Measurements from ENCODE around the gene GJC2. TPM values are rescaled to one million over a fixed set of nuclear protein-coding genes. Genes with fewer than 3 reads are reported as not detected.
A peak's percentile ranks its signal among the peaks of the same experiment; 100 is the strongest.

Gene GJC2
- total and polyA plus RNA-seq, 9 donors: 0.94 to 1.6 (median 1.3) TPM

- Histone ChIP-seq H3K27me3 (ENCODE audit: control insufficient read depth, insufficient read depth, low read length) (peaks cover 13% of the 10 kb centered on the region), H3K4me1 (ENCODE audit: control insufficient read depth, insufficient read depth, low read length) (peaks cover 44% of the 10 kb centered on the region), H3K27ac (ENCODE audit: low read length) (peak overlapping the region; percentile 91), H3K36me3 (ENCODE audit: control insufficient read depth, insufficient read depth, low read length) (peaks cover 16% of the 10 kb centered on the region), H3K9me3 (replicated peaks; ENCODE audit: control insufficient read depth, low read depth, low read length) (no peaks in the 10 kb centered on the region), H3K4me3 (ENCODE audit: low read length) (peak overlapping the region; percentile 96)
- no peak for DNase-seq
- WGBS (ENCODE audit: insufficient coverage): 19% methylated on average over 25 of the region's 30 CpGs
Observed at GRCh38 chr1:228139406-228139930, 10.3 kb upstream of the GJC2 start.

GRCh38 chr1:228139931-228140723 is 9.6 kb upstream of the GJC2 start, which contains the start of gene GUK1:
Gene GUK1, plus strand, starts transcription at chr1:228140279. Its CDS starts 24 bp downstream, at chr1:228140303.
- no peaks in the 10 kb centered on the region for H3K9me3 ChIP-seq (replicated peaks; ENCODE audit: control insufficient read depth, low read depth, low read length)
- peak within 1 kb of the TSS; percentile 96 for H3K4me3 ChIP-seq (ENCODE audit: low read length)
- H3K27me3 ChIP-seq (ENCODE audit: control insufficient read depth, insufficient read depth, low read length): peaks cover 6% of the 10 kb centered on the region
- H3K27ac ChIP-seq (ENCODE audit: low read length): peak within 1 kb of the TSS; percentile 94
- peak; percentile 99 for DNase-seq
- WGBS (ENCODE audit: insufficient coverage): under 1% methylated on average over 95 of the region's 95 CpGs
- peaks cover 50% of the 10 kb centered on the region for H3K4me1 ChIP-seq (ENCODE audit: control insufficient read depth, insufficient read depth, low read length)
- H3K36me3 ChIP-seq (ENCODE audit: control insufficient read depth, insufficient read depth, low read length): peaks cover 16% of the 10 kb centered on the region

GRCh38 chr1:228140724-228141225 is 9.0 kb upstream of the GJC2 start:
- Histone ChIP-seq H3K27ac (ENCODE audit: low read length) (peak overlapping the region; percentile 94), H3K4me3 (ENCODE audit: low read length) (peak overlapping the region; percentile 96), H3K27me3 (ENCODE audit: control insufficient read depth, insufficient read depth, low read length) (peaks cover 5% of the 10 kb centered on the region), H3K36me3 (ENCODE audit: control insufficient read depth, insufficient read depth, low read length) (peaks cover 21% of the 10 kb centered on the region), H3K4me1 (ENCODE audit: control insufficient read depth, insufficient read depth, low read length) (peaks cover 50% of the 10 kb centered on the region), H3K9me3 (replicated peaks; ENCODE audit: control insufficient read depth, low read depth, low read length) (no peaks in the 10 kb centered on the region)
- DNase-seq: no peak
- WGBS (ENCODE audit: insufficient coverage): under 1% methylated on average over 20 of the region's 25 CpGs

- no peaks in the 10 kb centered on the region for H3K9me3 ChIP-seq (replicated peaks; ENCODE audit: control insufficient read depth, low read depth, low read length)
Observed at GRCh38 chr1:228141226-228142044, 8.3 kb upstream of the GJC2 start.

GRCh38 chr1:228142155-228142691 is 7.5 kb upstream of the GJC2 start:
- peak; percentile 71 for DNase-seq
- Histone ChIP-seq H3K4me3 (ENCODE audit: low read length) (peak overlapping the region; percentile 96), H3K9me3 (replicated peaks; ENCODE audit: control insufficient read depth, low read depth, low read length) (no peaks in the 10 kb centered on the region), H3K27me3 (ENCODE audit: control insufficient read depth, insufficient read depth, low read length) (peaks cover 2% of the 10 kb centered on the region), H3K36me3 (ENCODE audit: control insufficient read depth, insufficient read depth, low read length) (peaks cover 36% of the 10 kb centered on the region), H3K4me1 (ENCODE audit: control insufficient read depth, insufficient read depth, low read length) (peaks cover 50% of the 10 kb centered on the region), H3K27ac (ENCODE audit: low read length) (peak overlapping the region; percentile 94)
- WGBS (ENCODE audit: insufficient coverage): 87% methylated on average over 10 of the region's 16 CpGs

More at GRCh38 chr1:228141226-228142044, 8.3 kb upstream of the GJC2 start:
- peak overlapping the region; percentile 94 for H3K27ac ChIP-seq (ENCODE audit: low read length)
- 47% methylated on average over 20 of the region's 27 CpGs for WGBS (ENCODE audit: insufficient coverage)
- peaks cover 50% of the 10 kb centered on the region for H3K4me1 ChIP-seq (ENCODE audit: control insufficient read depth, insufficient read depth, low read length)
- peaks cover 28% of the 10 kb centered on the region for H3K36me3 ChIP-seq (ENCODE audit: control insufficient read depth, insufficient read depth, low read length)
- peak; percentile 67 for DNase-seq
- H3K27me3 ChIP-seq (ENCODE audit: control insufficient read depth, insufficient read depth, low read length): peaks cover 2% of the 10 kb centered on the region
- peak overlapping the region; percentile 96 for H3K4me3 ChIP-seq (ENCODE audit: low read length)

GRCh38 chr1:228142701-228143136 is 7.0 kb upstream of the GJC2 start:
- H3K4me3 ChIP-seq (ENCODE audit: low read length): no peak overlapping the region
- WGBS (ENCODE audit: insufficient coverage): 74% methylated on average over 11 of the region's 11 CpGs

GRCh38 chr1:228143480-228144192 is 6.1 kb upstream of the GJC2 start:
- Histone ChIP-seq H3K27ac (ENCODE audit: low read length) (no peak overlapping the region), H3K36me3 (ENCODE audit: control insufficient read depth, insufficient read depth, low read length) (peaks cover 49% of the 10 kb centered on the region), H3K27me3 (ENCODE audit: control insufficient read depth, insufficient read depth, low read length) (no peaks in the 10 kb centered on the region), H3K4me3 (ENCODE audit: low read length) (no peak overlapping the region), H3K9me3 (replicated peaks; ENCODE audit: control insufficient read depth, low read depth, low read length) (no peaks in the 10 kb centered on the region), H3K4me1 (ENCODE audit: control insufficient read depth, insufficient read depth, low read length) (peaks cover 60% of the 10 kb centered on the region)
- 84% methylated on average over 11 of the region's 12 CpGs for WGBS (ENCODE audit: insufficient coverage)
- DNase-seq: peak; percentile 3

More at GRCh38 chr1:228142701-228143136, 7.0 kb upstream of the GJC2 start:
- H3K9me3 ChIP-seq (replicated peaks; ENCODE audit: control insufficient read depth, low read depth, low read length): no peaks in the 10 kb centered on the region
- H3K27ac ChIP-seq (ENCODE audit: low read length): peak overlapping the region; percentile 94
- peaks cover 41% of the 10 kb centered on the region for H3K36me3 ChIP-seq (ENCODE audit: control insufficient read depth, insufficient read depth, low read length)
- peaks cover 51% of the 10 kb centered on the region for H3K4me1 ChIP-seq (ENCODE audit: control insufficient read depth, insufficient read depth, low read length)
- H3K27me3 ChIP-seq (ENCODE audit: control insufficient read depth, insufficient read depth, low read length): peaks cover 2% of the 10 kb centered on the region
- peak; percentile 74 for DNase-seq

GRCh38 chr1:228144193-228144992 is 5.3 kb upstream of the GJC2 start:
- peaks cover 65% of the 10 kb centered on the region for H3K4me1 ChIP-seq (ENCODE audit: control insufficient read depth, insufficient read depth, low read length)

GRCh38 chr1:228144993-228145343 is 4.8 kb upstream of the GJC2 start:
- Histone ChIP-seq H3K27me3 (ENCODE audit: control insufficient read depth, insufficient read depth, low read length) (no peaks in the 10 kb centered on the region), H3K4me1 (ENCODE audit: control insufficient read depth, insufficient read depth, low read length) (peaks cover 68% of the 10 kb centered on the region), H3K27ac (ENCODE audit: low read length) (no peak overlapping the region), H3K9me3 (replicated peaks; ENCODE audit: control insufficient read depth, low read depth, low read length) (no peaks in the 10 kb centered on the region), H3K4me3 (ENCODE audit: low read length) (no peak overlapping the region), H3K36me3 (ENCODE audit: control insufficient read depth, insufficient read depth, low read length) (peaks cover 53% of the 10 kb centered on the region)
- WGBS (ENCODE audit: insufficient coverage): 80% methylated on average over 7 of the region's 8 CpGs
- no peak for DNase-seq

More at GRCh38 chr1:228144193-228144992, 5.3 kb upstream of the GJC2 start:
- H3K27me3 ChIP-seq (ENCODE audit: control insufficient read depth, insufficient read depth, low read length): no peaks in the 10 kb centered on the region
- H3K36me3 ChIP-seq (ENCODE audit: control insufficient read depth, insufficient read depth, low read length): peaks cover 53% of the 10 kb centered on the region
- H3K4me3 ChIP-seq (ENCODE audit: low read length): no peak overlapping the region
- peak; percentile 4 for DNase-seq
- WGBS (ENCODE audit: insufficient coverage): 79% methylated on average over 10 of the region's 16 CpGs
- no peaks in the 10 kb centered on the region for H3K9me3 ChIP-seq (replicated peaks; ENCODE audit: control insufficient read depth, low read depth, low read length)
- no peak overlapping the region for H3K27ac ChIP-seq (ENCODE audit: low read length)

All from muscle of leg (tissue), 11 donors.